Measurements from ENCODE around the gene SHISAL2A. TPM values are rescaled to one million over a fixed set of nuclear protein-coding genes. Genes with fewer than 3 reads are reported as not detected.
A peak's percentile ranks its signal among the peaks of the same experiment; 100 is the strongest.

The SHISAL2A gene
- total and polyA plus RNA-seq, 2 of the 13 experiments (the other 11 are each of a cell fraction or from before 2014, with no cell fraction given): not detected

DNA sequence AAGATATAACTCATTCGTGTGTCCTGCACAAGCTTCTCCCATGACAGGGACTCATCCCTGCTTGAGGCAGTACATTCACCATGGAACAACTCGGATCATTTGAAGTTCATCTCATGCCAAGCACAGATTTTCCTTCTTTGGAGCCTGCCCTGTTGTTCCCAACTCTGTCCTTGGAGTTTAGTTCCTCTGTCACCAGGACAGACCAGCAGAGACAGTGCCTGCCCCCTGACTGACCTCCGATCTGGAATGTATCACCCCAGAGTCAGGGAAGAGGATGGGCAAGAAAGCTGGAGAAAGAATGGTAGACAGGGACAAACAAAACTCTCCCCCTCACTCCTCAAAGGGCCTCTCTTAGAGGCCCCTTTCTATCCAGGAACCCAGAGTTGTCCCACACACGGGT, 5.0 kb downstream of the SHISAL2A start:
- Histone ChIP-seq H3K4me1 (ENCODE audit: insufficient read depth, low read length) (peaks cover 30% of the 10 kb centered on the region), H2AFZ (ENCODE audit: low read length) (no peak overlapping the region), H3K4me2 (ENCODE audit: low read depth, low read length) (no peak overlapping the region), H3K4me3 (replicated peaks in 1 of 3; ENCODE audit: insufficient read depth in 1 of 3, low read depth in 2 of 3, low read length in 3 of 3) (no peak overlapping the region), H3K9ac (ENCODE audit: insufficient read depth, low read depth, low read length) (no peak overlapping the region), H4K20me1 (ENCODE audit: insufficient read depth, low read length) (no peaks in the 10 kb centered on the region), H3K27me3 (ENCODE audit: control insufficient read depth in 1 of 2, insufficient read depth in 2 of 2, low read length in 2 of 2) (no peaks in the 10 kb centered on the region; a peak in 1 of 5 replicates), H3K79me2 (ENCODE audit: insufficient read depth, low read length) (no peaks in the 10 kb centered on the region), H3K36me3 (replicated peaks in 1 of 2; ENCODE audit: control insufficient read depth in 1 of 2, insufficient read depth in 2 of 2, low read length in 2 of 2) (no peaks in the 10 kb centered on the region), H3K27ac (ENCODE audit: extremely low read length, insufficient read depth, low read length) (no peak overlapping the region), H3K9me3 (ENCODE audit: low read length) (no peaks in the 10 kb centered on the region)
- no peak for FAIRE-seq
- 20% methylated on average over 3 of the region's 4 CpGs for WGBS (ENCODE audit: low lambda C conversion rate)
- peak; percentile 29; the same call in 1 of the 3 replicates for ATAC-seq
- in situ Hi-C loops (cut with HindIII; ENCODE audit: extremely low pct_ligation_motif_present, low pct_unique_long_range_greater_than_20kb): no loop called here
- TF ChIP-seq MTA1 (CRISPR knock-in tag; IDR thresholded peaks at IDR 0.05; ENCODE audit: borderline replicate concordance): no peak
- TF ChIP-seq EED (CRISPR knock-in tag; IDR thresholded peaks at IDR 0.05): no peak
- TF ChIP-seq MAFG (CRISPR knock-in tag; IDR thresholded peaks at IDR 0.05): no peak
- TF ChIP-seq ZNF136 (CRISPR knock-in tag; IDR thresholded peaks at IDR 0.05; ENCODE audit: low read depth): no peak
- TF ChIP-seq FOXA3 (CRISPR knock-in tag; IDR thresholded peaks at IDR 0.05): no peak
- TF ChIP-seq, protein P1, sequence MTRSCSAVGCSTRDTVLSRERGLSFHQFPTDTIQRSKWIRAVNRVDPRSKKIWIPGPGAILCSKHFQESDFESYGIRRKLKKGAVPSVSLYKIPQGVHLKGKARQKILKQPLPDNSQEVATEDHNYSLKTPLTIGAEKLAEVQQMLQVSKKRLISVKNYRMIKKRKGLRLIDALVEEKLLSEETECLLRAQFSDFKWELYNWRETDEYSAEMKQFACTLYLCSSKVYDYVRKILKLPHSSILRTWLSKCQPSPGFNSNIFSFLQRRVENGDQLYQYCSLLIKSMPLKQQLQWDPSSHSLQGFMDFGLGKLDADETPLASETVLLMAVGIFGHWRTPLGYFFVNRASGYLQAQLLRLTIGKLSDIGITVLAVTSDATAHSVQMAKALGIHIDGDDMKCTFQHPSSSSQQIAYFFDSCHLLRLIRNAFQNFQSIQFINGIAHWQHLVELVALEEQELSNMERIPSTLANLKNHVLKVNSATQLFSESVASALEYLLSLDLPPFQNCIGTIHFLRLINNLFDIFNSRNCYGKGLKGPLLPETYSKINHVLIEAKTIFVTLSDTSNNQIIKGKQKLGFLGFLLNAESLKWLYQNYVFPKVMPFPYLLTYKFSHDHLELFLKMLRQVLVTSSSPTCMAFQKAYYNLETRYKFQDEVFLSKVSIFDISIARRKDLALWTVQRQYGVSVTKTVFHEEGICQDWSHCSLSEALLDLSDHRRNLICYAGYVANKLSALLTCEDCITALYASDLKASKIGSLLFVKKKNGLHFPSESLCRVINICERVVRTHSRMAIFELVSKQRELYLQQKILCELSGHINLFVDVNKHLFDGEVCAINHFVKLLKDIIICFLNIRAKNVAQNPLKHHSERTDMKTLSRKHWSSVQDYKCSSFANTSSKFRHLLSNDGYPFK (CRISPR knock-in tag; IDR thresholded peaks at IDR 0.05; ENCODE audit: borderline replicate concordance): no peak
- TF ChIP-seq ZNF614 (CRISPR knock-in tag; IDR thresholded peaks at IDR 0.05; ENCODE audit: borderline replicate concordance): no peak
- TF ChIP-seq ZNF713 (CRISPR knock-in tag; IDR thresholded peaks at IDR 0.05): no peak
- TF ChIP-seq, protein P2, sequence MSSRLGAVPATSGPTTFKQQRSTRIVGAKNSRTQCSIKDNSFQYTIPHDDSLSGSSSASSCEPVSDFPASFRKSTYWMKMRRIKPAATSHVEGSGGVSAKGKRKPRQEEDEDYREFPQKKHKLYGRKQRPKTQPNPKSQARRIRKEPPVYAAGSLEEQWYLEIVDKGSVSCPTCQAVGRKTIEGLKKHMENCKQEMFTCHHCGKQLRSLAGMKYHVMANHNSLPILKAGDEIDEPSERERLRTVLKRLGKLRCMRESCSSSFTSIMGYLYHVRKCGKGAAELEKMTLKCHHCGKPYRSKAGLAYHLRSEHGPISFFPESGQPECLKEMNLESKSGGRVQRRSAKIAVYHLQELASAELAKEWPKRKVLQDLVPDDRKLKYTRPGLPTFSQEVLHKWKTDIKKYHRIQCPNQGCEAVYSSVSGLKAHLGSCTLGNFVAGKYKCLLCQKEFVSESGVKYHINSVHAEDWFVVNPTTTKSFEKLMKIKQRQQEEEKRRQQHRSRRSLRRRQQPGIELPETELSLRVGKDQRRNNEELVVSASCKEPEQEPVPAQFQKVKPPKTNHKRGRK (CRISPR knock-in tag; IDR thresholded peaks at IDR 0.05): no peak
- CTCF ChIA-PET (ENCODE audit: low intra/inter-chr PET ratio, low total read pairs): no interaction called here
- DNase-seq (ENCODE audit: low spot score): no peak
- POLR2A ChIA-PET: interaction anchor here (1.4 kb wide), 1 partner anchor 14 kb away, joined by 5 read pairs; no protein-coding TSS in a partner anchor
- intact Hi-C loops (cut with micrococcal nuclease; ENCODE audit: unreplicated experiment): no loop called here
- no TSS peak for BruUV-seq (replicated peaks)

All from HepG2 (cell line).